Muscle of back (tissue), 13 donors: ENCODE results near the gene SLC1A7. TPM values are rescaled to one million over a fixed set of nuclear protein-coding genes. Genes with fewer than 3 reads are reported as not detected.
"Not testable (repeated sequence)": the region's sequence is repeated elsewhere in the genome, so short reads cannot be mapped to it uniquely, and the experiment has no call there.

Experiments used
- DNase-seq, 3 donors: peaks; one replicate each; pipeline versions ENCODE4 v3.0.0 to v3.0.0-alpha.2; 2013
- long read RNA-seq, 9 donors: transcript quantifications; one replicate each; lab custom pipeline, GENCODE V29; 2026
- polyA plus RNA-seq, 10 donors: library from polyadenylated mRNA; unstranded; fragments of 120-200 nt; gene quantifications; one replicate each; pipeline ENCODE4 v1.2.1, GENCODE V29; 2013; ENCODE audit not compliant: insufficient read length in 10 of 10

Gene SLC1A7
- under 1 TPM; 0.23 to 0.86 (median 0.41) TPM for polyA plus RNA-seq
- long read RNA-seq, donor 1, result 0 reads
- long read RNA-seq, donor 2, result 0 reads
- long read RNA-seq, donor 3, result 0 reads
- long read RNA-seq, donor 4, result 0 reads
- long read RNA-seq, donor 5, result 0 reads
- long read RNA-seq, donor 6, result 0 reads
- long read RNA-seq, donor 7, result 0 reads
- long read RNA-seq, donor 8, result 0 reads
- long read RNA-seq, donor 9, result 0 reads

DNA sequence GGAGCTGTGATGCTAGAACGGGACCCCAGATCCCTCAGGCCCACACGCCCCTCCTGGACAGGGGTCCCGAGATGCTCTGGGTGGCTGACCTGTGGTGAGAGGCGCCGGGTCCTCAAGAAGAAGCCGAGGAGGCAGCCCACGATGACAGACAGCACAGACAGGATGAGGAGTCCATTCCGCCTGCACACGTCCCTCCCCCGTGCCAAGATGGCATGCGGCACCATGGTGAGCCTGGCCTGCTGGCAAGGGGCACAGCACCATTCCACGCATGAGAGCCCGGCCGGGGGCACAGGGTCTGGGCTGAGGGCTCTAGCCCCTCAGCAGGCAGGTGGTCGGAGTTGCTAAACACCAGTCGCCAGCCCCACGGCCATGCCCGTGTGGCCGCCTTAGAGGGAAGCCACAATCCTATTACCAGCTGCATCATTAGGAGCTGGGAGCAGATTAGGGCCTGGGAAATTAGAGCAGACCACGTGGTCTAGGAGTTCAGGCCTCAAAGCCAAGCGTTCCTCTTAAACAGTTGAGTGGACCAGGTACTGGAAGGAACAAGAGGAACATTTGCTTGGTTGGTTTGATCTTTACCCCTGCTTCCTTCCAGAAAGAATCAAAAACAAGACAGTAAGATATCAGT lies at the start of gene SLC1A7:
SLC1A7 (minus strand) TSS at position 413 of the 628 bp plus-strand sequence; CDS start at position 224, 189 bp downstream.
- DNase-seq, result no peak

GRCh38 chr1:53190210-53190611 lies 47.8 kb upstream of the SLC1A7 start:
- DNase-seq, result no peak

DNA sequence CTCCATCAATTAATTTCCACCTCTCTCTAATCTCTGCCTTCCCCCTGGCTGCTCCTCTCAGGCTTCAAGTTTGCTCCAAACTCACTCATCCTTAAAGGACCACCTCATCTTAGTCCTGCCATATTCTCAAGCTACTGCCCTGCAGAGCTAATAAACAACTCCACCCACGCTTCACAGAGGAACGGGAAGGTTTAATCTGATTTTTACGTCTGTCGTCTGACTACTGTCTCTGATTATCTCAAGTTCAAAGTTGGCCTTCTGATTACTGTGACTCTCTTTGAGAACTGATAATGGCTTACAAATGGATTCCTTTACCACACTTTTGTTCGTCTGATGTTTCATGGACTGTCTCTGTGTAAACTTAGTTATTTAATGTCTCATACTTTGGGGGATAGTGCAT lies 46.6 kb upstream of the SLC1A7 start:
- no peak for DNase-seq

- no peak for DNase-seq
Measured at GRCh38 chr1:53188099-53188498, 45.7 kb upstream of the SLC1A7 start.

GRCh38 chr1:53187401-53187800 lies 45.0 kb upstream of the SLC1A7 start:
- no peak for DNase-seq

DNA sequence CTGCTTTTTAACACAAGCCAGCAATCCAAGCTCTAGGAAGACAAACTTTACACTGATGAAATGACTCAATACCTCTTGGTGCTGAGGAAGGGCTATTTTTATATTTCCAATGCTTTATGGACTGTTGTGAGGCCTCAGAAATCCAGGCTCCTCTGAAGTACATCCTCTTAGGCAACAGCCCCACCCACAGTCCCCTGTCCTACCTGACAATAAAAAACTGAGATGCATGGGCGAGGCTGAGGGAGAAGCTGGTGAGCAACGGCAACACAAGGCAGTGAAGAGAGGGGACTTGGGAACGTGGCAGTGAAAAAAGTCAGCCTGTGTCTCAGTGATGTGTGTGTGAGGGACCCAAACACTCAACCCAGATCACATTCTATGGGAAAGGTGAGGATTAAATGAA lies 44.1 kb upstream of the SLC1A7 start:
- no peak for DNase-seq

DNA sequence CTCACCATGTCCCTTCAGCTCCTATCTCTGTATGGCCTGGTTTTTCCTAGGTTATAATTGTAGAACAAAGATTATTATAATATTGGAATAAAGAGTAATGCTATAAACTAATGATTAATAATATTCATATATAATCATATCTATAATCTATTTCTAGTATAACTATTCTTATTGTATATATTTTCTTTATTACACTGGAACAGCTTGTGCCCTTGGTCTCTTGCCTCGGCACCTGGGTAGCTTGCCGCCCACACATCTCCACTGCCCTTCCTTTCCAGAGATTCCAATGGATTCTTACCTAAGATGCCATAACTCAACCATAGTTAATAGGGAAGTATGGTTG lies 43.5 kb upstream of the SLC1A7 start:
- DNase-seq, result not testable (repeated sequence)

GRCh38 chr1:53183095-53183990 lies 40.9 kb upstream of the SLC1A7 start:
- DNase-seq, result peak in 1 of 3 donors; percentile 26

DNA sequence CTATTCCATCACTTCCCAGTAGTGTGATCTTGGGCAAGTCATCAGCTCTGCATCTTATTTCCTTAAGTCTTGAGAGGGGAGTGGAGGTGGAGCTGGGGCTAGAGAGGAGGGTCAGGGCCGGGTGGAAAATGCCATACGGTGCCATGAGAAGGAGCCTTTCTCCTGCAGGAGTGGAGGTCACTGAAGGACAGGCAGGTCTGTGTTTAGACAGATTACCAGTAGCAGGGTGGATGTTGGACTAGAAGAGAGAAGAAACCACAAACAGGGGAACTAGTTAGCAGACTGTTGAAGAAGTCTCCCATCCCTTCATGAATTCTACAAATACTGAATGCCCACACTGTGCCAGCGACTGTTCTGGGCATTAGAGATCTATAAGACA lies 40.3 kb upstream of the SLC1A7 start:
- no peak for DNase-seq

DNA sequence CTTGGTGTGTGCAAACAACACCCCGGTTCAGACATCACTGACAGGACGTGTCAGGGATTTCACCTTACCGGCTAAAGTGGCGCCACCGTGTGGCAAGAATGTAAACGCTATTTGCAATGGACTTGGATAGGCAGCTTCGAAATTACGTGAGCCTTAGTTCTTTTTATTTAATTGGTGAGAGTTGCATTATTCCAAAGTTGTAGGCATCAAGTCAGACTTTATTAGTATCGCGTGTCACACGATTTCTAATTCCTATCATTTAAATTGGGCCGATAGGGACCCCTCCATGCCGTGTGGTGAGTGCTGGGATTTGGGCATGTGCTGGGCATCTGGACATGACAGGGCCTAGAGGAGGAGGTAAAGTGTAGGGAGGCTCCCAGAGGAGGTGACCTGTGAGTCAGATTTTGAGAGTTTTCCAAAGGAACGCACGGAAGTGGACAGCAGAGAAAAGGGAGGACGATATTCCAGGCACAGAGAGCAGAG lies 39.7 kb upstream of the SLC1A7 start:
- peak; percentile 69 to 85 (median 81) for DNase-seq

DNA sequence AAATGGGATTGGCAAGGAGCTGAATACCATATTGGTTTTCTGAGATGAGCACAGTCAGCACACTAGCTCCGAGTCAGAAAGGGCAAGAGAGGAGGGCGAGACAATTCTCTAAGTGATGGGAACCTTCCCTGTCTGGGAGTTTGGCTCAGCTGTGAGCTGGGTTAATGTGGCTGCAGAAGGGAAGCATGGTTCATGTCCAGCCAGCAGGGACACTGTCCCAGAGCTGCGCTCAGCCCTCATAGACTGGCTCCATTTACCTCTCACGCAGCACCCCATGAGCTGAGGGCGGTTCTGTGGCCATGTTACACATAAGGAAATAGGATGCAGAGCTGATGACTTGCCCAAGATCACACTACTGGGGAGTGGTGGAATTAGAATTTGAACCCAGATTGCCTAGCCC lies 38.5 kb upstream of the SLC1A7 start:
- no peak for DNase-seq

GRCh38 chr1:53180226-53180625 lies 37.8 kb upstream of the SLC1A7 start:
- DNase-seq, result no peak

DNA sequence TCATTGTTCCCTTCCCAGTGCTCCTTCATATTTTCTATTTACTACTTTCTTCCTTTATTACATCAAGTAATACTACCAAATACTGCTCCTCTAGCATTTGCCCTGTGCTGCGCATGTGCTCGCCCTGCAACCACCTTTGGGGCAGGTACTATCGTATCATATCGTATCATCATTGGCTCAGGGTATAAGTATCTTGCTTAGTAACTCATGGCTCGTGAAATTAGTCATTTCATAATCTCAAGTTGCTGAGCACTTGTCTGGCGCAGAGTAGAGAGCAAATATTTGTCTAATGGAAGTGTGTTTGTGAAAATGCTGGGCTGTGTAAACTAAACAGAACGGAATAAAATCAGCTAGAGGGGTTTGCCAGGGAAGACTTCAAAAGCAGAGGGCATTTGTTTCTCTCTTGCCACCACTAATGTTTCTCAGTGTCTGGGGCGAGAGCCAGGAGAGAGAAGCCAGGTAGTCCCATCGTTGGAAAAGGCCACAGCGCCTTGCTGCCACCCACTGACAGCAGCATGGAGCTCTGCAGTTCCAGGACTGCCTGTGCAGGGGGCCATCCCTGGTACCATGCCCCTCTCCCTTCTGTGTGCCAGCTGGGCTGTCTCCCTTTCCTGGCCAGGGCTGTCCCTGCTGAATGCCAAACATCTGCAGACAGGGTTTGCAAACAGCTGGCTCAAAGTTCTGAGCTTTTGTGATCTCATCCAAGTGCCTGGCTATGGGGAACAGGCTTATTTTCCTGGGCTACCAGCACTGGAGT lies 34.2 kb upstream of the SLC1A7 start:
- DNase-seq, result peak in 2 of 3 donors; percentile 29 to 59

GRCh38 chr1:53174971-53175913 lies 32.8 kb upstream of the SLC1A7 start:
- DNase-seq, result no peak

- peak in 1 of 3 donors; percentile 33 for DNase-seq
Measured at GRCh38 chr1:53172426-53173128, 30.1 kb upstream of the SLC1A7 start.

DNA sequence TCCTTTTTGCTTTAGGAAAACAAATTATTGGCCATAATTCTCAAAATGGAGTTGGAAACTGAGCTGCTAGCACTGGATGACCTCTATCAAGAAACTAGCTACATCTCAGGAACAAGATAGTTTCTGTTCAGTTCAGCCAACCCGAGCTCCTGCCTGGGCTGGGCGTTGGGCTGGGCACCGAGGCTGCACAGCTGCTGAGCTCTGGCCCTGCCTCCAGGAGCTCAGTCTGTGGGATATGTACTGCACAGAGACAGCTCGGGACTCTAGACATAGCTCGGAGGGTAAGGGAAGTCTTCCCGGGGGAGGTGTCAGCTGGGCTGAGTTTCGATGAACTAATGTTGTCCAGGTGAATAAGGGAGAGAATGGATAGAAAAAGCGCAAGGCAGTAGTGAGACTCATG lies 24.5 kb upstream of the SLC1A7 start:
- DNase-seq, result peak in 1 of 3 donors; percentile 33

- DNase-seq, result no peak
Measured at GRCh38 chr1:53166366-53166765, 23.9 kb upstream of the SLC1A7 start.

GRCh38 chr1:53165408-53165961 lies 23.0 kb upstream of the SLC1A7 start:
- DNase-seq, result no peak

GRCh38 chr1:53163291-53163768 lies 20.9 kb upstream of the SLC1A7 start:
- DNase-seq, result no peak

DNA sequence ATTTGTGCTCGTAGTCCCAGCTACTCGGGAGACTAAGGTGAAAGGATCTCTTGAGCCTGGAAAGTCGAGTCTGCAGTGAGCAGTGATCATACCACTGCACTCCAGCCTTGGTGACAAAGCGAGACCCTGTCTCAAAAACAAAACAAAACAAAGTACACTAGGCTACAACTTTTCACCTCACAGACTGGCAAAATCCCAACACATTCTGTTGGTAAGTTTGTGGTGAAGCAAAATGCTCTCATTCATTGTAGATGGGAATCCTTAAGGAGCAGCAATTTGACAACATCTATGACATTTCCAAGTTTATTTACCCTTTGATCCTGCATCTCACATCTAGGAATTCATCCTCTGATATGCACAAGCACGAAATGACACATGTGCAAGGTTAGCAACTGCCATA lies 20.2 kb upstream of the SLC1A7 start:
- no peak for DNase-seq
